PC-9 (cell line): Measurements from ENCODE around the gene MTX1. TPM values are rescaled to one million over a fixed set of nuclear protein-coding genes. Genes with fewer than 3 reads are reported as not detected.
"Not testable (repeated sequence)": the region's sequence is repeated elsewhere in the genome, so short reads cannot be mapped to it uniquely, and the experiment has no call there.

Experiments
- BruUV-seq: library from RNA; stranded (reverse); fragments of 400-500 nt; replicated peaks from 2 replicates; lab custom pipeline; 2021; lab: Mats Ljungman, UMichigan
- CTCF ChIA-PET: fragments of 300-600 bp; sonication (Branson Sonifier 250); formaldehyde crosslinking; loops from one replicate; lab custom pipeline; 2022; ENCODE audit warnings: antibody characterized with exemption; lab: Charles Lee
- POLR2A ChIA-PET: fragments of 300-600 bp; sonication (Branson Sonifier 250); formaldehyde crosslinking; loops from one replicate; lab custom pipeline; 2022; ENCODE audit warnings: antibody characterized with exemption; ENCODE audit not compliant: unreplicated experiment; lab: Charles Lee
- DNase-seq, 2 experiments: peaks; one replicate each; pipeline versions ENCODE4 v3.0.0 to v3.0.0-alpha.2; 2015 to 2022; ENCODE audit warnings: mixed read lengths in 1 of 2
- H2AFZ ChIP-seq: fragments of 200-600 bp; sonication (generic); 2 replicates; pipeline ENCODE4 v1.8.1; 2017; ENCODE audit warnings: antibody characterized with exemption
- H3F3A ChIP-seq: fragments of 200-600 bp; sonication (generic); 2 replicates; pipeline ENCODE4 v1.8.1; 2017; ENCODE audit warnings: antibody characterized with exemption, mild to moderate bottlenecking, low read depth; ENCODE audit not compliant: insufficient read depth
- H3K27ac ChIP-seq: fragments of 200-600 bp; sonication (generic); 2 replicates; pipeline ENCODE4 v1.6.1; 2016; ENCODE audit warnings: mixed run types
- H3K27me3 ChIP-seq: fragments of 200-600 bp; sonication (generic); 2 replicates; pipeline ENCODE4 v1.6.1; 2016; ENCODE audit warnings: low read depth, mixed run types; ENCODE audit not compliant: insufficient read depth
- H3K36me3 ChIP-seq: fragments of 200-600 bp; sonication (generic); 2 replicates; pipeline ENCODE4 v1.6.1; 2016; ENCODE audit warnings: low read depth, mixed run types
- H3K4me1 ChIP-seq: fragments of 200-600 bp; sonication (generic); replicated peaks from 2 replicates; pipeline ENCODE4 v1.6.1; 2016; ENCODE audit warnings: mixed run types; ENCODE audit not compliant: insufficient read depth
- H3K4me2 ChIP-seq: fragments of 200-600 bp; sonication (generic); 2 replicates; pipeline ENCODE4 v1.6.1; 2017; ENCODE audit warnings: mixed run types
- H3K4me3 ChIP-seq: fragments of 200-600 bp; sonication (generic); 2 replicates; pipeline ENCODE4 v1.6.1; 2016; ENCODE audit warnings: mixed run types
- H3K79me2 ChIP-seq: fragments of 200-600 bp; sonication (generic); 2 replicates; pipeline ENCODE4 v1.6.1; 2017; ENCODE audit warnings: low read depth, mixed run types
- H3K9me2 ChIP-seq: fragments of 200-600 bp; sonication (generic); 2 replicates; pipeline ENCODE4 v1.8.1; 2017; ENCODE audit warnings: mild to moderate bottlenecking; ENCODE audit not compliant: insufficient read depth
- H3K9me3 ChIP-seq: fragments of 200-600 bp; sonication (generic); 2 replicates; pipeline ENCODE4 v1.8.1; 2016; ENCODE audit warnings: low read depth; ENCODE audit not compliant: insufficient read depth
- H4K20me1 ChIP-seq: fragments of 200-600 bp; sonication (generic); 2 replicates; pipeline ENCODE4 v1.8.1; 2017; ENCODE audit not compliant: insufficient read depth
- CTCF ChIP-seq: fragments of 200-600 bp; sonication (generic); conservative IDR thresholded peaks from 2 replicates; pipeline ENCODE4 v1.6.1; 2017; ENCODE audit warnings: mixed run types, antibody characterized with exemption, mild to moderate bottlenecking, moderate library complexity
- EZH2 ChIP-seq: fragments of 200-600 bp; sonication (generic); IDR thresholded peaks from 2 replicates; pipeline ENCODE4 v1.8.0; 2017; ENCODE audit warnings: antibody characterized with exemption, low read depth
- intact Hi-C: fragments of 100-400 bp; cut with micrococcal nuclease; formaldehyde crosslinking; loops from one replicate; pipeline ENCODE4 v1.10.0; 2022; ENCODE audit not compliant: unreplicated experiment
- total RNA-seq: library from RNA; stranded (reverse); gene quantifications from 2 replicates; pipeline ENCODE4 v1.2.3, GENCODE V29; 2021

The MTX1 gene
- total RNA-seq, 1 experiment from 2014 or later = 56.1 TPM

GRCh38 chr1:155209312-155209721 lies 822 bp downstream of the MTX1 start:
- ChIA-PET POLR2A (interaction anchor here (0.6 to 1.0 kb wide), 6 partner anchors 14 to 798 kb away, joined by 3 to 7 read pairs (median 4); no protein-coding TSS in a partner anchor), CTCF (interaction anchor here (0.7 to 0.9 kb wide), 2 partner anchors 56 to 439 kb away, joined by 3 to 4 read pairs; no protein-coding TSS in a partner anchor)
- peak overlapping the region; percentile 91 for H2AFZ ChIP-seq
- TF ChIP-seq CTCF (no peak), EZH2 (no peak)
- no peaks in the 10 kb centered on the region for H3K9me2 ChIP-seq
- H3F3A ChIP-seq = peaks cover 11% of the 10 kb centered on the region; the same call in 1 of the 2 replicates
- no peaks in the 10 kb centered on the region for H3K27me3 ChIP-seq
- no peak for DNase-seq
- H3K36me3 ChIP-seq = no peaks in the 10 kb centered on the region
- intact Hi-C loops = no loop called here
- peaks cover 26% of the 10 kb centered on the region for H3K4me1 ChIP-seq
- H3K27ac ChIP-seq = peak overlapping the region; percentile 74
- TSS peak; percentile 78 for BruUV-seq
- peaks cover 18% of the 10 kb centered on the region for H3K79me2 ChIP-seq
- peak overlapping the region; percentile 78 for H3K4me3 ChIP-seq
- peak overlapping the region; percentile 98 for H3K4me2 ChIP-seq
- H3K9me3 ChIP-seq = no peaks in the 10 kb centered on the region
- H4K20me1 ChIP-seq = no peaks in the 10 kb centered on the region

- peaks cover 26% of the 10 kb centered on the region for H3K4me1 ChIP-seq
- BruUV-seq = no TSS peak
- H3F3A ChIP-seq = peaks cover 11% of the 10 kb centered on the region; the same call in 1 of the 2 replicates
- H2AFZ ChIP-seq = no peak overlapping the region
- no peaks in the 10 kb centered on the region for H4K20me1 ChIP-seq
- TF ChIP-seq CTCF = no peak
- no peak for TF ChIP-seq EZH2
- H3K9me3 ChIP-seq = no peaks in the 10 kb centered on the region
- intact Hi-C loops = no loop called here
- peaks cover 18% of the 10 kb centered on the region for H3K79me2 ChIP-seq
- ChIA-PET CTCF (no interaction called here), POLR2A (no interaction called here)
- no peak overlapping the region for H3K27ac ChIP-seq
- H3K36me3 ChIP-seq = no peaks in the 10 kb centered on the region
- peak overlapping the region; percentile 98 for H3K4me2 ChIP-seq
- no peaks in the 10 kb centered on the region for H3K27me3 ChIP-seq
- 0 out of 2 replicates have a peak overlapping the region, but pooled peaks have one; percentile 78 for H3K4me3 ChIP-seq
- DNase-seq = no peak
- no peaks in the 10 kb centered on the region for H3K9me2 ChIP-seq
Measured at GRCh38 chr1:155210314-155211104, 2.0 kb downstream of the MTX1 start.

GRCh38 chr1:155211381-155212050 lies 3.0 kb downstream of the MTX1 start:
- intact Hi-C loops, H3K4me3 ChIP-seq, H3K27ac ChIP-seq, H4K20me1 ChIP-seq, CTCF ChIA-PET, H2AFZ ChIP-seq, H3K9me3 ChIP-seq, H3K9me2 ChIP-seq, H3K36me3 ChIP-seq, H3K27me3 ChIP-seq, DNase-seq, H3K4me2 ChIP-seq, BruUV-seq: not testable (repeated sequence)
- Histone ChIP-seq H3F3A (peaks cover 11% of the 10 kb centered on the region; the same call in 1 of the 2 replicates), H3K79me2 (peaks cover 18% of the 10 kb centered on the region), H3K4me1 (peaks cover 26% of the 10 kb centered on the region)
- POLR2A ChIA-PET = interaction anchor here (1.1 kb wide), 1 partner anchor 9 kb away, joined by 5 read pairs; no protein-coding TSS in a partner anchor

- CTCF ChIA-PET, intact Hi-C loops, H4K20me1 ChIP-seq, DNase-seq, H3K4me3 ChIP-seq, BruUV-seq, H2AFZ ChIP-seq, H3K4me2 ChIP-seq, H3K27me3 ChIP-seq, H3K9me2 ChIP-seq, H3K9me3 ChIP-seq, H3K36me3 ChIP-seq, H3K27ac ChIP-seq, H3F3A ChIP-seq: not testable (repeated sequence)
- peaks cover 18% of the 10 kb centered on the region for H3K79me2 ChIP-seq
- peaks cover 23% of the 10 kb centered on the region for H3K4me1 ChIP-seq
- POLR2A ChIA-PET = interaction anchor here (1.1 kb wide), 1 partner anchor 9 kb away, joined by 5 read pairs; no protein-coding TSS in a partner anchor
Measured at GRCh38 chr1:155212051-155212440, 3.6 kb downstream of the MTX1 start.

GRCh38 chr1:155214702-155215101 lies 6.2 kb downstream of the MTX1 start:
- H2AFZ ChIP-seq, H3K27ac ChIP-seq, H3K4me2 ChIP-seq, H3K36me3 ChIP-seq, H4K20me1 ChIP-seq, intact Hi-C loops, H3K4me3 ChIP-seq, POLR2A ChIA-PET, DNase-seq, CTCF ChIA-PET, H3K79me2 ChIP-seq, H3K9me2 ChIP-seq, H3F3A ChIP-seq, H3K27me3 ChIP-seq, H3K4me1 ChIP-seq, BruUV-seq, H3K9me3 ChIP-seq: not testable (repeated sequence)
